Limb (tissue), 2 donors: Measurements from ENCODE around the gene FBLN2.
A peak's percentile ranks its signal among the peaks of the same experiment; 100 is the strongest.
"Not testable (repeated sequence)": the region's sequence is repeated elsewhere in the genome, so short reads cannot be mapped to it uniquely, and the experiment has no call there.

Experiments used
- DNase-seq, 2 donors: peaks; one replicate each; pipeline ENCODE4 v3.0.0-alpha.2; 2016; ENCODE audit errors: extremely low spot score in 2 of 2

The FBLN2 gene

GRCh38 chr3:13549623-13550422, 898 bp downstream of the FBLN2 start:
- peak in 1 of 2 donors; percentile 62 for DNase-seq

GRCh38 chr3:13550423-13550690, 1.4 kb downstream of the FBLN2 start:
- DNase-seq = no peak

DNA sequence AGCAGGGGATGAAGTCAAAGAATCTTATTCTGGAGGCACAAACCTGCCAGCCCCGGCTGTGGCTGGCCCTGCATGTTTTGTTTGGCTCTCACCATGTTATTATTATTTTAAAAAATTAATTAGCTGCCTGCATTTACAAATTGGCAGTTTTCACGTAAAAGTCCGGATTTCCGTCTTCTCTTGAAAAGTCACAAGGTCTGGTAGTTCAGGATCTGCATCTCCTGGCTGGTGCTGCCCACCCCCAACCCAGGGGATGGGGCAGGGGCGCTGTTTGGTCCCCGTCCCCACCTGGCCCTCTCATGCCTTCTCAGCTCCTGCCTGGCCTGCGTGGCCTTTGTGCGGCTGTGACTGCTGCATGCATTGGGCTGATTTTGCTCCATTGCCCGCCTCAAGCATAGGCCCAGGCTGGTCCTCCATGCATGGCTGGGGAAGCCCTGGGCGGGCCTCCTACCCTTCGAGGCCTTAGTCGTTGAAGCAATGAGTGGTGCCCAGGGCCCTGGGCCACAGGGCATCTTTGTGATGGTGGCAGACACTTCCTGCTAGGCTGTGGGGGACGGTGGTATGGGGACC, 2.0 kb downstream of the FBLN2 start:
- no peak for DNase-seq

- DNase-seq = no peak
These were observed 4.1 kb downstream of the FBLN2 start for GRCh38 chr3:13552857-13553652.

GRCh38 chr3:13553686-13554085, 4.8 kb downstream of the FBLN2 start:
- no peak for DNase-seq

DNA sequence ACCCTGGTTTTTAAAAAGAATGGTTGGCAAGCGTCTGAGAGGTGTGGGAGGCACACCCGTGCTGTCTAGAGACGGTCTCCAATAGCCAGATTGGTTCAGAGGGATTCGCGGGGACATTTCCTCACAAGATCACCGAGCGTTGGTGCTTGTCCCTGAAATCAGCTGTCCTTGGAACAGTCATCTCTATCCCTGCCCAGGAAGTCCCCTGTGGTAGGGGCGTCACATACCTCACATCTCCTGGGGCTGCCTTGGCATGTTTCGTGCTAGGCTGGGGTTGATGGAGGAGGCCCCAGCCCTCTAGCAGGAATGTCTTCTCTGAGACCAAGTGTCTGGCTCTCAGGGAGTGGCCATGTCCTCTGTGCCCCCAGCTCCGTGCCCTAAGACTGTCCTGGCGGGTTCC, 6.8 kb downstream of the FBLN2 start:
- DNase-seq = no peak

- no peak for DNase-seq
These were observed 7.3 kb downstream of the FBLN2 start for GRCh38 chr3:13556207-13556606.

GRCh38 chr3:13556917-13557316, 8.0 kb downstream of the FBLN2 start:
- no peak for DNase-seq

GRCh38 chr3:13557417-13557816, 8.5 kb downstream of the FBLN2 start:
- DNase-seq = no peak

- no peak for DNase-seq
These were observed 9.0 kb downstream of the FBLN2 start for GRCh38 chr3:13557926-13558325.

- DNase-seq = no peak
These were observed 9.7 kb downstream of the FBLN2 start for GRCh38 chr3:13558651-13559050.

DNA sequence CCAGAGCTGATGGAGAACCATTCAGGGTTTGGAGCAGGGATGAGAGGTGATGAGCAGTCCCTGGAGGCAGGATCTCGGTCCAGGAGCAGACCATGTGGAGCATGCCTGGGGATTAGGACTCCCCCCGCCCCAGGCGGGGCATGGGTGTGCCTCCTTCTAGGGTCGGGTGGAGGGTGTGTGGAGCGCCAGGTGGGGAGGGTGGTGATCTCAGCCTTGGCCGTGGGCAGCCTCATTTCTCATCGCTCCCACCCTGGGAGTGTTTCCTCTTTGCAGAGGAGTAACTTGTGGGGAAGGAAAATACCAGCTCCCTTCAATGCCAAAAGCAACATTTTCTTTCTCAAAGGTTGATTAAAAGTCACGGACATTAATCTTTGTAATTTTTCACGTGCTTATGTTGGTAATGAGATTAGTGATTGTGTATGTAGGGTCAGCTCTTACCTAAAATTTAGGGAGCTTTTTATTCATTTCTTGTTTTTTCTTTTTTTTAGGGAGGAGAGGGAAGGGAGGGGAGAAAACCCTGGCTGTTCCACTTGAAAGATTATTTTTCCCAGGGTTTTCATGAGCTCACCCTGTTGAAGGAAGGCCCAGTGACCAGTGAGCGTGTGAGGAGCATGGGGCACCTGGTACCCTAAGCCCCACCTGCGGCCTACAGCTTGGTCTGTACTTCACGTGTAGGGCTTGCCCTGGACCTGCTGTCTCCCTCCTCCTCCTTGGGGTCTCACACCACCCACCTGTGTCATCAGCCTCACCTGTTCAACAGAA, 11.0 kb downstream of the FBLN2 start:
- DNase-seq = peak in 1 of 2 donors; percentile 61

DNA sequence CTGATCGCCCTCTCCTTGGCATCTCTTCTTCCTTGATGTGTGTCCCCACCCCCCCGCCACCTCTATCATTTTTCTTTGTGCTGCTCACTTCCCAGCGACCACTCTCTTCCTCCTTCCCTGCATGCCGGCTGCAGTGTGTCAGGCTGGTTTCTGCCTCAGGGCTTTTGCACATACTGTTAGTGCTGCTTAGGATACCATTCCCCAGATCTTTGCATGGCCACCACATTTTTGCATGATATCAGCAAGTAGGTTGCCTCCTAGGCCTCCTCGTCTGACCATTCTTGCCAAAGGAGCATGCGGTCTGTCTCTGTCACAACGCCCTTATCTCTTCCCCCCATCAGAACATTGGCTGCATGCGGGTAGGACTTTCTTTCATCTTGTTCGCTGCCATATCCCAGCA, 12.5 kb downstream of the FBLN2 start:
- no peak for DNase-seq

- no peak for DNase-seq
These were observed 13.0 kb downstream of the FBLN2 start for GRCh38 chr3:13561967-13562366.

DNA sequence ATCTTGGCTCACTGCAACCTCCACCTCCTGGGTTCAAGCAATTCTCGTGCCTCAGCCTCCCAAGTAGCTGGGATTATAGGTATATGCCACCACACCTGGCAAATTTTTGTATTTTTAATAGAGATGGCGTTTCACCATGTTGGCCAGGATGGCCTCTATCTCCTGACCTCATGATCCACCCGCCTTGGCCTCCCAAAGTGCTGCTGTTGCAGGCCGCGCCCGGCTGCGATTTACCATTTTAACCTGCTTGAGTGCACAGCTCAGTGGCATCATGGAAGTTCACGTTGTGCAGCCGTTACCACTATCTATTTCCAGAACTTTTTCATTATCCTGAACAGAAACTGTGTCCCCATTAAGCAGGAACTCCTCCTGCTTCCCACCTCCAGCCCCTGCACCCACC, 13.5 kb downstream of the FBLN2 start:
- DNase-seq = not testable (repeated sequence)

- DNase-seq = no peak
These were observed 14.4 kb downstream of the FBLN2 start for GRCh38 chr3:13563321-13563720.

GRCh38 chr3:13563911-13564310, 15.0 kb downstream of the FBLN2 start:
- no peak for DNase-seq

DNA sequence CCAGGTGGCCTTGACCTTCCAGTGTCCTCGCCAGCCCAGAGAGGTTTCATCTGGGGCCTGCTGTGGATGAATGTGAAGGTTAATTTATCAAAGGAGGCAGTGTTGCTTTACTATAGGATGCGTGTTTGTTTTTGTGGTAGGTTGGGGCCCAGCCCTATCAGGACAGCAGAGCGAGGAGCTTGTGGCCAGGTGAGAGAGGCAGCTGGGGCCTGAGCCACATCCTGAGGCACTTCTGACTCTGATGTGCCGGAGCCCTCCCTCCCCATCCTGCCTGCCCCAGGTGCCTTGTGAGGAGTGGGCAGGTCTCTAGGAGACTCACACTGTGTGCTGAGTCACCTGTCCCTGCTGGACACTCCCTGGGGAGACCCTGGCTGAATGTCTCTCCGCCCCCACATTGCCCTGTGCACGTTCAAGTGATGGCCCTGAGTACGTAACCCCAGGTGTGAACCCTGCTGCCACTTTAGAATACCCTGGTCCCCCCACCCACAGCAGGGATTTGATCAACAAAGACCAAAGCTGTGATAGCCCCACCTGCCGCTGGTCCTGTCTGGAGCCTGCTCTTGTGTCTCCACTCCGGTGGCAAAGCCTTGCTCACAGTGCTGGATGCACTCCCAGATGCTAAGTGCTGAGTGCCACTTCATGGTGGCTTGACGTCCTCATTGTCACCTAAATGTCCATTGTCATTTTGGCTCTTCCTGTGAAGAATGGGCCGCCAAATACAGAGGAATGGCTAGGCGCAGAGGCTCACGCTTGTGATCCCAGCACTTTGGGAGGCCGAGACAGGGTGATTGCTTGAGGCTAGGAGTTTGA, 16.0 kb downstream of the FBLN2 start:
- no peak for DNase-seq

- DNase-seq = no peak
These were observed 16.9 kb downstream of the FBLN2 start for GRCh38 chr3:13565581-13566452.

GRCh38 chr3:13566453-13566748, 17.5 kb downstream of the FBLN2 start:
- DNase-seq = no peak
